ENCODE measurements around the gene USP6. TPM values are rescaled to one million over a fixed set of nuclear protein-coding genes. Genes with fewer than 3 reads are reported as not detected.

USP6 gene
- total RNA-seq: 0.23 TPM

GRCh38 chr17:5115673-5116651 lies at the start of gene USP6:
Gene USP6 (plus strand): TSS chr17:5116032. CDS start chr17:5130368, 14,336 bp downstream.

GRCh38 chr17:5078106-5079028 lies 37.5 kb upstream of the USP6 start, which contains the start of gene ZFP3:
Gene ZFP3 (plus strand): TSS chr17:5078467. CDS start chr17:5091505, 13,038 bp downstream.

DNA sequence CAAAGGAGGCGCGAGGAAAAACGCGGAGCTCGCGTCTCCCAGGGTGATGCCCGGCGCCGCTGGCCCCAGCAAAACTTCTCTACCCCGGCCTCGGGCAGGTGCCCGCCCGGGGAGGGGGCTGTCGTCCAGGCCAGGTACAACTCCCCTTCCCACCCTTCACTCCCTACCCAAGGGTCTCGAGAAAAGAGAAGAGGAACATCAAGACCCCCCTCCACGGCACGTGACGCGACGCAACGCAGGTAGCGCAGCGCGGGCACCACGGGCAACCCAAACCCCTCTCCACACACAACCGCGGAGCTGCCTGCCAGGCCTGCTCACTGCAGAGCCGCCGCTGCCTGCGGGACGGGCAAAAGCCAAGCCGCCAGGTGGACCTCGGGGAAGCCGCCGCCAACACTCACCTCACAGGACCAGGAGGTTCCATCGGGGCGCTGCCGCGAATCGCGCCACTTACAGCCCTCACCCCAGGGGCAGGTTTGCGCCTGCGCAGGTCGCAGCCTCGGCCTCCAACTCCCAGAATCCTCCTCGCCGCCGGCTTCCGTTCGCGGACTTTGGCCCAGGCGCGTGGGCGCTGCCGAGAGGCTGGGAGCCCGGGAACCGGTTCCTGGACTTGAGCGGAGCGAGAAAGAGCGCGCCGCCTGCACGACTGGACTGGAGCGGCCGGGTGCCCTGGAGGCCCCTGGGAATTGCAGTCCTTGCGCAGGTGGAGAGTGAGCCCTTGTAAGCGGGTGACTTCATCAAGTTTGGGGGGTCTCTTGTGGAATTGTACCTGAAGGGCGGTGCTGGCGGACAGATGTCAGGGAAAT lies 4.2 kb upstream of the USP6 start, which contains the start of gene ZNF232:
ZNF232 (minus strand) TSS at position 477 of the 803 bp plus-strand sequence; CDS start at position 421, 56 bp downstream.

GRCh38 chr17:5191541-5192417 lies 75.9 kb downstream of the USP6 start, which contains the start of gene ZNF594:
Gene ZNF594 (minus strand): TSS chr17:5191868. CDS start chr17:5184256, 7,612 bp downstream.

Small RNAs within 50 kb of the gene (small RNA-seq; reads per million reads assigned to genes)
- not detected for gene AC012146.4

Other genes starting within 250 kb of the USP6 start
- gene C17orf107, start 216.5 kb upstream of the USP6 start, total RNA-seq: 3.0 TPM
- 0.46 TPM for gene CHRNE, start 212.9 kb upstream of the USP6 start, total RNA-seq
- gene GP1BA, start 183.8 kb upstream of the USP6 start, total RNA-seq: not detected
- gene SLC25A11, start 176.0 kb upstream of the USP6 start, total RNA-seq: 51.2 TPM
- gene RNF167, start 175.8 kb upstream of the USP6 start, total RNA-seq: 25.8 TPM
- gene PFN1, start 167.5 kb upstream of the USP6 start, total RNA-seq: 78.0 TPM
- gene ENO3, start 164.9 kb upstream of the USP6 start, total RNA-seq: 1.8 TPM
- 40.4 TPM for gene SPAG7, start 148.2 kb upstream of the USP6 start, total RNA-seq
- 11.8 TPM for gene CAMTA2, start 128.4 kb upstream of the USP6 start, total RNA-seq
- 0.69 TPM for gene INCA1, start 118.5 kb upstream of the USP6 start, total RNA-seq
- 13.8 TPM for gene KIF1C, start 118.1 kb upstream of the USP6 start, total RNA-seq
- not detected for gene SLC52A1, start 80.6 kb upstream of the USP6 start, total RNA-seq
- gene ZFP3, start 37.6 kb upstream of the USP6 start, total RNA-seq: 15.7 TPM
- 14.3 TPM for gene ZNF232, start 4.2 kb upstream of the USP6 start, total RNA-seq
- gene ZNF594, start 75.8 kb downstream of the USP6 start, total RNA-seq: 27.7 TPM
- 0.46 TPM for gene SCIMP, start 118.8 kb downstream of the USP6 start, total RNA-seq
- gene RABEP1, start 166.3 kb downstream of the USP6 start, total RNA-seq: 122 TPM